MM.1S (cell line): Measurements from ENCODE around the gene CSTF3.

ENCODE experiments used
- EZH2 ChIP-seq: fragments of 300-600 bp; sonication (generic); optimal IDR thresholded peaks from 2 replicates; pipeline ENCODE3; 2017; ENCODE audit warnings: low read depth, mild to moderate bottlenecking, antibody characterized with exemption, low read length, mixed read lengths
- TF ChIP-seq, protein P1 (sequence below): fragments of 300-600 bp; sonication (generic); IDR thresholded peaks from 2 replicates; pipeline ENCODE4 v1.5.1; 2016; ENCODE audit warnings: antibody characterized with exemption, low read length, mixed read lengths

DNA sequence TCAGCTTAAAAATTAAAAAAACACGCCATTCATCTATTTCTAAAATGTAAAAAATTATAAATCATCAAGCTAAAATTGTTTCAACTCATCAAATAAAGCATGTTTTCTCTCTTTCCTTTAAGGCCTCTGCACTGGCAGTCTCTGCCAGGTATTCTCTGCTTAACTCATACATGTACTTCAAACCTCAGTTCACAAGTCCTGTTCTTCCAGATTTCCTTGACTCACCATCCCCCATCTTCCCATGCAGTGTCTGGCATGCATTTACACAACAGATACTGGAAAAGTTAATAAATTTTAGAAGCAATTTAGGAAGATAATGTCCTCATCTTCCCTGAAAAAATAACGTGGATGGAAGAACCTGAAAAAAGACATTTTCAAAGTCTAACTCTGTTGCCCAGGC lies 32.5 kb downstream of the CSTF3 start:
- TF ChIP-seq EZH2: no peak
- TF ChIP-seq, protein P1, sequence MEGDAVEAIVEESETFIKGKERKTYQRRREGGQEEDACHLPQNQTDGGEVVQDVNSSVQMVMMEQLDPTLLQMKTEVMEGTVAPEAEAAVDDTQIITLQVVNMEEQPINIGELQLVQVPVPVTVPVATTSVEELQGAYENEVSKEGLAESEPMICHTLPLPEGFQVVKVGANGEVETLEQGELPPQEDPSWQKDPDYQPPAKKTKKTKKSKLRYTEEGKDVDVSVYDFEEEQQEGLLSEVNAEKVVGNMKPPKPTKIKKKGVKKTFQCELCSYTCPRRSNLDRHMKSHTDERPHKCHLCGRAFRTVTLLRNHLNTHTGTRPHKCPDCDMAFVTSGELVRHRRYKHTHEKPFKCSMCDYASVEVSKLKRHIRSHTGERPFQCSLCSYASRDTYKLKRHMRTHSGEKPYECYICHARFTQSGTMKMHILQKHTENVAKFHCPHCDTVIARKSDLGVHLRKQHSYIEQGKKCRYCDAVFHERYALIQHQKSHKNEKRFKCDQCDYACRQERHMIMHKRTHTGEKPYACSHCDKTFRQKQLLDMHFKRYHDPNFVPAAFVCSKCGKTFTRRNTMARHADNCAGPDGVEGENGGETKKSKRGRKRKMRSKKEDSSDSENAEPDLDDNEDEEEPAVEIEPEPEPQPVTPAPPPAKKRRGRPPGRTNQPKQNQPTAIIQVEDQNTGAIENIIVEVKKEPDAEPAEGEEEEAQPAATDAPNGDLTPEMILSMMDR: no peak
